WTC11 (cell line): Measurements from ENCODE around the gene UNC79.

ENCODE experiments used
- CTCF ChIP-seq: fragments of 200-600 bp; IDR thresholded peaks from 2 replicates; pipeline ENCODE4 v1.8.0; 2022; ENCODE audit warnings: antibody characterized with exemption
- NFYB ChIP-seq: sonication (generic); formaldehyde crosslinking; conservative IDR thresholded peaks from 2 replicates; pipeline ENCODE4 v1.8.0; 2022; ENCODE audit warnings: low read depth, missing genetic modification reagents
- RELA ChIP-seq: sonication (generic); formaldehyde crosslinking; IDR thresholded peaks from 2 replicates; pipeline ENCODE4 v1.8.1; 2022; ENCODE audit warnings: missing genetic modification reagents, mild to moderate bottlenecking, borderline replicate concordance
- ZNF121 ChIP-seq: sonication (generic); formaldehyde crosslinking; IDR thresholded peaks from 2 replicates; pipeline ENCODE4 v1.8.0; 2023; ENCODE audit warnings: missing genetic modification reagents

- peak; percentile 51 for TF ChIP-seq CTCF
- TF ChIP-seq ZNF121 (CRISPR knock-in tag) = no peak
- no peak for TF ChIP-seq NFYB (CRISPR knock-in tag)
- no peak for TF ChIP-seq RELA (CRISPR knock-in tag)
These were observed 224.5 kb downstream of the UNC79 start for GRCh38 chr14:93655078-93655750.
